C4-2B (cell line): Measurements from ENCODE around the gene NXPH3.

Experiments used
- ZFX ChIP-seq: fragments of 450-650 bp; IDR thresholded peaks from 2 replicates; pipeline ENCODE4 v1.6.1; 2017
- TF ChIP-seq, protein P1 (sequence below): fragments of 450-650 bp; conservative IDR thresholded peaks from 2 replicates; pipeline ENCODE4 v1.5.1; 2017; ENCODE audit warnings: mild to moderate bottlenecking

DNA sequence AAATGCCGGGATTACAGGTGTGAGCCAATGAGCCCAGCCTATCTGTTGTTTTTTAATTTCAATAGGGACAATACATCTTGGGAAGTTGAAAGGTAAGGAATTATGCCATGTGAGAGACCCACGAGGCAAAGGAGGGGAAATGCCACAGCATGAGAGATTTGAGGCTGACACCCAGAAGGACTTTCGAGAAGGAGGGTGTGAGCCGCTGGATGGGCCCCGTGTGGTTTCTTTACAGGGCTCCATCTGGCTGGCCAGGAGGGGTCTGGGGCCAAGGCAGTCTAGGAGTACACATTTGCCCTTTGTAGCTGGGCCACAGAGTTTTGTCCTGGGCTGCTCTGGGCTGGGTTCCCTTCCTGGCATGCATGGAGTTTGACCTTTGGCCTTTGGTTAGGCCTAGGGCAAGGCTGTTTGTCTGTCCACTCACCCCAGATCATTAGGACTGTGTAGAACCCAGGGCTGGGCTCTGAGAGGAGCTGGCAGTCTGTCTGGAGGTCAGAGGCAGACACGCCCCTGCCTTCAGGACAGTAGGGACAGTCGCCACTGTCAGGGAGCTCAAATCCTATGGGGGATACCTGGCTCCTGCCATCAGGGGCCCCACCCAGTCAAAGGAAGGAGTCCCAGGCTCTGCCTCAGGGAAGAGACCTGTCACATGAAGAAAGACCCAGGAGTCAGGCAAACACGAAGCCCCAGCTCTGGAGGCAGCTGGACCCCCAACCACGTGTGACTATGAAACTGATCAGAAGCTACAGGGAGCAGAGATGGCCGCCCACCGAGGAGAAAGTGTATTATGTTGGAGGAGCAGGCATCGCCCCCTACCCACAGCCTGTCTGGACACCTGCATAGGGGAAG, 24.2 kb upstream of the NXPH3 start:
- TF ChIP-seq, protein P1, sequence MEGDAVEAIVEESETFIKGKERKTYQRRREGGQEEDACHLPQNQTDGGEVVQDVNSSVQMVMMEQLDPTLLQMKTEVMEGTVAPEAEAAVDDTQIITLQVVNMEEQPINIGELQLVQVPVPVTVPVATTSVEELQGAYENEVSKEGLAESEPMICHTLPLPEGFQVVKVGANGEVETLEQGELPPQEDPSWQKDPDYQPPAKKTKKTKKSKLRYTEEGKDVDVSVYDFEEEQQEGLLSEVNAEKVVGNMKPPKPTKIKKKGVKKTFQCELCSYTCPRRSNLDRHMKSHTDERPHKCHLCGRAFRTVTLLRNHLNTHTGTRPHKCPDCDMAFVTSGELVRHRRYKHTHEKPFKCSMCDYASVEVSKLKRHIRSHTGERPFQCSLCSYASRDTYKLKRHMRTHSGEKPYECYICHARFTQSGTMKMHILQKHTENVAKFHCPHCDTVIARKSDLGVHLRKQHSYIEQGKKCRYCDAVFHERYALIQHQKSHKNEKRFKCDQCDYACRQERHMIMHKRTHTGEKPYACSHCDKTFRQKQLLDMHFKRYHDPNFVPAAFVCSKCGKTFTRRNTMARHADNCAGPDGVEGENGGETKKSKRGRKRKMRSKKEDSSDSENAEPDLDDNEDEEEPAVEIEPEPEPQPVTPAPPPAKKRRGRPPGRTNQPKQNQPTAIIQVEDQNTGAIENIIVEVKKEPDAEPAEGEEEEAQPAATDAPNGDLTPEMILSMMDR = no peak
- no peak for TF ChIP-seq ZFX
